Skeletal muscle cell (primary cell): ENCODE results near the gene IQGAP2.

ENCODE experiments used
- DNase-seq: peaks from one replicate; pipeline ENCODE4 v3.0.0-alpha.2; 2010; ENCODE audit warnings: low read depth
- H3K4me3 ChIP-seq: 2 replicates; pipeline ENCODE4 v1.5.1; 2011; ENCODE audit warnings: low read depth, mild to moderate bottlenecking, control low read depth, low read length, moderate library complexity

The IQGAP2 gene

GRCh38 chr5:76612942-76613341, 209.9 kb downstream of the IQGAP2 start:
- no peak overlapping the region for H3K4me3 ChIP-seq
- DNase-seq: no peak

GRCh38 chr5:76615759-76616158, 212.7 kb downstream of the IQGAP2 start:
- no peak overlapping the region for H3K4me3 ChIP-seq
- no peak for DNase-seq

- DNase-seq: no peak
- H3K4me3 ChIP-seq: no peak overlapping the region
Measured at GRCh38 chr5:76616206-76616605, 213.1 kb downstream of the IQGAP2 start.

GRCh38 chr5:76617229-76617628, 214.1 kb downstream of the IQGAP2 start:
- no peak for DNase-seq
- H3K4me3 ChIP-seq: no peak overlapping the region

- H3K4me3 ChIP-seq: no peak overlapping the region
- peak; percentile 34 for DNase-seq
Measured at GRCh38 chr5:76617675-76618074, 214.6 kb downstream of the IQGAP2 start.

GRCh38 chr5:76620166-76620565, 217.1 kb downstream of the IQGAP2 start:
- DNase-seq: no peak
- H3K4me3 ChIP-seq: no peak overlapping the region

GRCh38 chr5:76622076-76622475, 219.0 kb downstream of the IQGAP2 start:
- DNase-seq: no peak
- peak overlapping the region; percentile 41 for H3K4me3 ChIP-seq

GRCh38 chr5:76622973-76623596, 220.0 kb downstream of the IQGAP2 start, which contains the start of gene F2RL2:
F2RL2 (minus strand) TSS chr5:76623403; CDS start chr5:76623230, 173 bp downstream.
- peak; percentile 76 for DNase-seq
- peak within 1 kb of the TSS; percentile 41 for H3K4me3 ChIP-seq

GRCh38 chr5:76625087-76625815, 222.2 kb downstream of the IQGAP2 start:
- DNase-seq: no peak

GRCh38 chr5:76626738-76627137, 223.7 kb downstream of the IQGAP2 start:
- no peak for DNase-seq
- no peak overlapping the region for H3K4me3 ChIP-seq

More at GRCh38 chr5:76625087-76625815, 222.2 kb downstream of the IQGAP2 start:
- no peak overlapping the region for H3K4me3 ChIP-seq

GRCh38 chr5:76634661-76635060, 231.6 kb downstream of the IQGAP2 start:
- H3K4me3 ChIP-seq: no peak overlapping the region
- DNase-seq: no peak

- no peak for DNase-seq
- no peak overlapping the region for H3K4me3 ChIP-seq
Measured at GRCh38 chr5:76637490-76637889, 234.4 kb downstream of the IQGAP2 start.

- H3K4me3 ChIP-seq: no peak overlapping the region
- DNase-seq: no peak
Measured at GRCh38 chr5:76638479-76638878, 235.4 kb downstream of the IQGAP2 start.

- DNase-seq: peak; percentile 43
- H3K4me3 ChIP-seq: no peak overlapping the region
Measured at GRCh38 chr5:76641514-76642120, 238.5 kb downstream of the IQGAP2 start.

GRCh38 chr5:76642390-76643040, 239.4 kb downstream of the IQGAP2 start:
- no peak overlapping the region for H3K4me3 ChIP-seq
- no peak for DNase-seq

GRCh38 chr5:76643371-76643770, 240.3 kb downstream of the IQGAP2 start:
- no peak overlapping the region for H3K4me3 ChIP-seq
- no peak for DNase-seq

- no peak for DNase-seq
- H3K4me3 ChIP-seq: no peak overlapping the region
Measured at GRCh38 chr5:76649140-76649539, 246.1 kb downstream of the IQGAP2 start.

GRCh38 chr5:76652809-76653414, 249.8 kb downstream of the IQGAP2 start:
- no peak overlapping the region for H3K4me3 ChIP-seq
- DNase-seq: no peak

GRCh38 chr5:76657091-76657490, 254.0 kb downstream of the IQGAP2 start:
- DNase-seq: no peak
- H3K4me3 ChIP-seq: no peak overlapping the region
